ENCODE results near the gene AGO3.
A peak's percentile ranks its signal among the peaks of the same experiment; 100 is the strongest.

AGO3 gene

GRCh38 chr1:36098650-36099365 is 167.9 kb downstream of the AGO3 start:
- DNase-seq, result no peak

- peak; percentile 58 for DNase-seq
Observed at GRCh38 chr1:36099681-36100341, 168.9 kb downstream of the AGO3 start.

- no peak for DNase-seq
Observed at GRCh38 chr1:36100376-36100775, 169.5 kb downstream of the AGO3 start.

DNA sequence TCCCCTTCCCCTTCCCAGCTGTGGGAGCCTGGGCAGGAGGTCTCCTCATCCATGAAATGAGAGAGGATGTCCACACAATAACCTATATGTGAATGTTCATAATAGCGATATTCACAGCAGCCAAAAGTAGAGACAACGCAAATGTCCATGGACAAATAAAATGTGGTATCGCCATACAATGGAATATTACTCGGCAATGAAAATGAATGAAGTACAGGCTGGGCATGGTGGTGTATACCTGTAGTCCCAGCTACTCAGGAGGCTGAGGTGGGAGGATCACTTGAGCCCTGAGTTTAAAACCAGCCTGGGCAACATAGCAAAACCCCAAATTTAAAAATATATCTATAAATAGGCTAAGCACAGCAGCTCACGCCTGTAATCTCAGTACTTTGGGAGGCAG is 170.6 kb downstream of the AGO3 start:
- DNase-seq, result no peak

DNA sequence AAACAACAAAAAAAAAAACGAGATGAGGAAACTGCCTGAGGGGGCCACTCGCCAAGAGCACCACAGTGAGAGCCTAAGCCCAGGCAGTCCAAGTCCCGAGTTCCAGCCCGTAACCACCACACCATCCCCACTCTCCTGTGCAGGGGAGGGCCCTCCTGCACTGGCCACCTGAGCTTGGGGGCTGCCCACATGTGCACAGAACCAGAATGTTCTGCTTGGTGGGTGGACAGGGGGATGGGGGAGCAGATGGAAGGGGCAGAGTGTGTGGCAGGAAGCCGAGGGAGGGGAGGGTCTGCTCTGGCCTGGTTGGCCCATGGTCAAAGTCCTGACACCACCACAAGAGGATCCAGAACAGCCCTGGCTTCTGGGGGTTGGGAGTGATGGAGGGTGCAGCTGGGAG is 175.4 kb downstream of the AGO3 start:
- no peak for DNase-seq

DNA sequence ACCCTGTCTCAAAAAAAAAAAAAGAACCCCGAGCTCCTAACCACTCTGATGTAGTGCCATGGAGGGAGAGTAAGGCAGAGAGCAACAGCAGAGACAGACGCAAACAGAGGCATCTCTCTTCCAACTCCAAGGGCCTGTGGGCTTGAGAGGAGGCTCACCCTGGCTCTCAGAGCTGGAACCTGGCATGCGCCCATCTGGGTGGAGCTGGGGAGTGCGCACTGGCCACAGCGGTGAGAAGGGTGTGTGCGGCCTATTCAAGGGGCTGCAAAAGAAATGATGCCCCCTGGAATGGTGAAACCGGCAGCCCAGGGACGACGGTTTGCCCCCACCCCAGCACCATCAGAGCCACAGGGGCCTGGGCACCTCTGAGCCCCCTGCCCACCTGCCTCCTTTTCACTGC is 176.5 kb downstream of the AGO3 start:
- no peak for DNase-seq

DNA sequence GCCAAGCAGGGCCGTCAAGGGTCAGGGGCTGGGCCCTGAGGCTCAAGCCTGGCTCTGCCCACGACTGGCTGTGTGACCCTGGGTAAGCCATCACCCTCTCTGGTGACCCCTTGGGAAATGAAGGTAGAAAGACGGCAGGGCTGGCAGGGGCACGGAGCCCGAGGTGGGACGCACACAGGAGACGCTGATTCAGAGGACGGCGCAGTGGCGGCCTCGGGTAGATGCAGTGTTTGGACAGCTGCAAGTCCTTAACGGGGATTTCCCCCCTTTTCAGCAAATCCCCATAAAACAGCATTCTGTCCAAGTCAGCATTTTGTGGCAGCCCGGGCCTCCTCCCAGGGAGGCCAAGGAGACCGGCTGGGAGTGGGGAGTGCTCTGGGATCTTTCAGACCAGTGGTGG is 177.4 kb downstream of the AGO3 start:
- no peak for DNase-seq

GRCh38 chr1:36109041-36109679 is 178.3 kb downstream of the AGO3 start:
- DNase-seq, result no peak

- DNase-seq, result no peak
Observed at GRCh38 chr1:36111151-36111550, 180.2 kb downstream of the AGO3 start.

GRCh38 chr1:36112823-36113222 is 181.9 kb downstream of the AGO3 start:
- no peak for DNase-seq

DNA sequence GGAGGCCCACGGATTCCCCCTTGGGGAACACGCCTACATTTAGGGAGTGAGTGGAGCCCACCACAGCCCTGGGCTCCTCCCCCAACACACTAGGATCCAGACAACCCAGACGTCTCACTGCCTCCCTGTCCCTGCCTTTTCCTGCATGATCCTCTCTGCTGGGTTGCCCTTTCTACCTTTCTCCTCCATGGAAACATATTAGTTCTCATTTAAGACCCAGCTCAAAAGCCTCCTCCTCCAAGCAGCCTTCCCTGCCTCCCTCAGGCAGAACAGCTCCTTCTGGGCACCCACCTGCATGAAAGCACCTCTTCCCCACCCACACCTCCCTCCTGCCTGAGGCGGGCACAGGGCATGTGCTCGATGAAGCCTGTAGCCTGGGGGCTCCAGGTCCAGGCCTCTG is 183.5 kb downstream of the AGO3 start:
- no peak for DNase-seq

DNA sequence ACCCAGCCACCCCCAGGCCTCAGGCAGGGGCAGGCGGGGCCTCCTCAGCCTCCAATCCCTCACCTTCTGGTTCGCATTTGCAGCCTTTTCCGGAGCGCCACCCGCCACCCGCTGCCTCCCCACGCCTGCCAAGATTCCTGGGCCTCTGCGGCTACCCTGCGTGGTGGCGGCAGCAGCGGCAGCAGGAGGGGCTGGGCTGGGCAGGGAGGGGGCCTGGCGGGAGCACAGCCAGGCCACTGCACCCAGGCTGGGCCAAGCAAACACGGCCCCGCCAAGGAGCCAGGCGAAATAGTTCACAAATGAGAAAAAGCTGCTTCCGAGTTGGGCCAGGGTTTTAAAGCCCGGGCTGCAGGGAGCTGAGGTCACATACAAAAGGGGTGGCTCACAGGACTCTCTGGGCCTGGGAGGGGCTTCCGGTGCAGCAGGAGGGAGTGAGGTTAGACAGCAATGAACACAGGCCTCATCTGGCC is 184.3 kb downstream of the AGO3 start:
- no peak for DNase-seq

DNA sequence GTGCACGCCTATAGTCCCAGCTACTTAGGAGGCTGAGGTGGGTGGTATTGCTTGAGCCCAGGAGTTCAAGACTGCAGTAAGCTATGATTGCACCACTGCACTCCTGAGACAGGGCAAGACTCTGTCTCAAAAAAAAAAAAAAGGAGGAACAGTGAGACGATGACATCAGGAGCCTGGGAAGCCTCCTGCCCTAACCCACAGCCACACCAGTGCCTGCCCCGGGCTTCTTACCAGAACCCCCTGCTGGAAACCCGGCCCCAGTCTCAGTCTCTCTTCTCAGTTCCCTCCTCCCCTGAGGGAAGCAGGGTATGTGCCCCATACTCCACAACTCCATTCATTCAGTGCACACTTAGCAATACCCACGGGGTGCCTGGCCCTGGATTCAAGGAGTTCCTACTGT is 185.0 kb downstream of the AGO3 start:
- no peak for DNase-seq

DNA sequence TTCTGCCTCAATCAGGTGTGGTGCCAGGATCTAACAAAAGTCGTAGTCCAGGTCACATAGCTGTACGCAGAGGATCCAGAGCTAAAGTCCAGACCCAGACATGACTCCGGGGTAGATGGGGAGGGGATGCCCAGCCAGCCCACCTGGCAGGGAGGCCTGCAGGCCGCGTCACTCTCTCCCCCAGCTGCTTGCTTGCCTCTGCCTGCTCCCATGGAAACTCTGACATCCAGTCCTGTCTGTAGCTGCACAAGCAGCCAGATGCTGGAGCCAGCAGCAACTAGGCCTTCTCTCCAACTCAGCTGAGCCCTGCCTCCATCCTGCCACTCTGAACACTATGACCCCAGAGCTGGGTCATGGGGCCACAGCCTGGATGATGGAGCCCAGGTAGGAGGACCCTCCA is 186.0 kb downstream of the AGO3 start:
- no peak for DNase-seq

- DNase-seq, result no peak
Observed at GRCh38 chr1:36118447-36119204, 187.7 kb downstream of the AGO3 start.

GRCh38 chr1:36119456-36119855 is 188.6 kb downstream of the AGO3 start:
- DNase-seq, result no peak
